ENCODE data around the gene HS3ST3A1.

DNA sequence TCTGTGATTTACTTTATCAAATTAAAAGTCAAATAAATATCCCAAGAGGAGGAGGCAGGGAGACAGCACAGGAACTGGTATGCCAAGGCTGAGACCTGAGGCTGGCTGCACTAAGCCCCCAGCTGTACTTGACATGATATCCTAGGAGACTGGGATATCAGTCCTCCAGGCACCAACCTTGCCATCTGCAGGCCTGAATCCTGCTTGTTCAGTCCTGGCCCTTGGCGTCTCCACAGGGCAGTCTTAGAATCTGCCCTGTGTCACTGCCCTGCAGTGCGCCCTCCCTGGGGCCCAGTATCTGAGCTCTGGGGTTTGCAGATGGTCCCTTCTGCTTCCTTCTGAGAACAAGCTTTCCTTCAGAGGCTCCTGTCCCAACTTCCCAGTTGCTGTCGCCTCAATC, 75.9 kb downstream of the HS3ST3A1 start:
- TF ChIP-seq, protein P1, sequence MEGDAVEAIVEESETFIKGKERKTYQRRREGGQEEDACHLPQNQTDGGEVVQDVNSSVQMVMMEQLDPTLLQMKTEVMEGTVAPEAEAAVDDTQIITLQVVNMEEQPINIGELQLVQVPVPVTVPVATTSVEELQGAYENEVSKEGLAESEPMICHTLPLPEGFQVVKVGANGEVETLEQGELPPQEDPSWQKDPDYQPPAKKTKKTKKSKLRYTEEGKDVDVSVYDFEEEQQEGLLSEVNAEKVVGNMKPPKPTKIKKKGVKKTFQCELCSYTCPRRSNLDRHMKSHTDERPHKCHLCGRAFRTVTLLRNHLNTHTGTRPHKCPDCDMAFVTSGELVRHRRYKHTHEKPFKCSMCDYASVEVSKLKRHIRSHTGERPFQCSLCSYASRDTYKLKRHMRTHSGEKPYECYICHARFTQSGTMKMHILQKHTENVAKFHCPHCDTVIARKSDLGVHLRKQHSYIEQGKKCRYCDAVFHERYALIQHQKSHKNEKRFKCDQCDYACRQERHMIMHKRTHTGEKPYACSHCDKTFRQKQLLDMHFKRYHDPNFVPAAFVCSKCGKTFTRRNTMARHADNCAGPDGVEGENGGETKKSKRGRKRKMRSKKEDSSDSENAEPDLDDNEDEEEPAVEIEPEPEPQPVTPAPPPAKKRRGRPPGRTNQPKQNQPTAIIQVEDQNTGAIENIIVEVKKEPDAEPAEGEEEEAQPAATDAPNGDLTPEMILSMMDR (IDR thresholded peaks at IDR 0.05; ENCODE audit: poor library complexity): no peak
- TF ChIP-seq EZH2phosphoT487 (IDR thresholded peaks at IDR 0.05; ENCODE audit: low read depth, severe bottlenecking, unreplicated experiment) (no peak), EZH2 (IDR thresholded peaks at IDR 0.05; ENCODE audit: borderline replicate concordance) (no peak)
